HepG2 (cell line): ENCODE data around the gene GPR183. TPM values are rescaled to one million over a fixed set of nuclear protein-coding genes. Genes with fewer than 3 reads are reported as not detected.

Experiments used
- ATAC-seq: fragments of 200-7000 bp; cut with Tn5 transposase; 3 replicates; pipeline ENCODE4 v1.9.1; 2020; ENCODE audit warnings: mild to moderate bottlenecking, moderate library complexity
- BruUV-seq: library from RNA; stranded (reverse); fragments of 400-500 nt; replicated peaks from 2 replicates; lab custom pipeline; 2021; lab: Mats Ljungman, UMichigan
- CTCF ChIA-PET: fragments of 300-600 bp; formaldehyde crosslinking; extraction: SDS; loops from one replicate; lab custom pipeline; 2021; ENCODE audit warnings: low total read pairs, inconsistent platforms, low intra/inter-chr PET ratio; lab: Yijun Ruan, JAX
- POLR2A ChIA-PET: fragments of 350-600 bp; sonication (Branson Sonifier 250); formaldehyde crosslinking; loops from one replicate; lab custom pipeline; 2020; ENCODE audit warnings: antibody characterized with exemption, inconsistent platforms; lab: Yijun Ruan, JAX
- DNase-seq: peaks from one replicate; pipeline ENCODE4 v3.0.0-alpha.2; 2015; ENCODE audit warnings: low spot score
- FAIRE-seq: peaks from 3 replicates; lab custom pipeline; 2011; peaks lifted over from hg19 to GRCh38; lab: Jason Lieb, UNC
- H2AFZ ChIP-seq: one replicate; pipeline ENCODE4 v1.6.1; 2011; ENCODE audit warnings: low read length, inconsistent platforms
- H3K27ac ChIP-seq: fragments of 300-600 bp; 3 replicates; pipeline ENCODE4 v1.8.0; 2011; ENCODE audit warnings: mixed run types, mild to moderate bottlenecking, mixed read lengths, low read length, inconsistent platforms; ENCODE audit not compliant: insufficient read depth; ENCODE audit errors: extremely low read length
- H3K27me3 ChIP-seq, 2 experiments: fragments of 200-600 bp in 1 of 2; 2 replicates in 1 of 2; 3 replicates in 1 of 2; pipeline versions ENCODE4 v1.6.0 to v1.8.0; 2011; ENCODE audit warnings: low read length in 2 of 2, mild to moderate bottlenecking in 2 of 2, moderate library complexity in 2 of 2, inconsistent platforms in 1 of 2; ENCODE audit not compliant: insufficient read depth in 2 of 2, control insufficient read depth in 1 of 2
- H3K36me3 ChIP-seq, 2 experiments: fragments of 200-600 bp in 1 of 2; replicated peaks in 1 of 2; 2 replicates in 1 of 2; 3 replicates in 1 of 2; pipeline versions ENCODE4 v1.5.1 to v1.8.0; 2011; ENCODE audit warnings: low read length in 2 of 2, inconsistent platforms in 1 of 2; ENCODE audit not compliant: insufficient read depth in 2 of 2, control insufficient read depth in 1 of 2
- H3K4me1 ChIP-seq: 2 replicates; pipeline ENCODE4 v1.5.1; 2012; ENCODE audit warnings: low read length, inconsistent platforms; ENCODE audit not compliant: insufficient read depth
- H3K4me2 ChIP-seq: 2 replicates; pipeline ENCODE4 v1.6.0; 2011; ENCODE audit warnings: low read depth, low read length, inconsistent platforms
- H3K4me3 ChIP-seq, 3 experiments: fragments of 200-600 bp in 1 of 3; sonication (generic), shearing (Covaris generic) in 1 of 3; replicated peaks in 1 of 3; 2 replicates each; pipeline ENCODE4 v1.5.1; 2011 to 2016; ENCODE audit warnings: low read length in 3 of 3, inconsistent platforms in 2 of 3, low read depth in 2 of 3, mild to moderate bottlenecking in 2 of 3, control low read depth in 1 of 3, mixed read lengths in 1 of 3; ENCODE audit not compliant: insufficient read depth in 1 of 3
- H3K79me2 ChIP-seq: one replicate; pipeline ENCODE4 v1.6.1; 2011; ENCODE audit warnings: low read length, inconsistent platforms; ENCODE audit not compliant: insufficient read depth
- H3K9ac ChIP-seq: 2 replicates; pipeline ENCODE4 v1.6.0; 2011; ENCODE audit warnings: mild to moderate bottlenecking, low read depth, low read length, inconsistent platforms; ENCODE audit not compliant: insufficient read depth
- H3K9me3 ChIP-seq: 2 replicates; pipeline ENCODE4 v1.5.1; 2012; ENCODE audit warnings: mild to moderate bottlenecking, low read length
- H4K20me1 ChIP-seq: 2 replicates; pipeline ENCODE4 v1.6.0; 2011; ENCODE audit warnings: inconsistent platforms, mild to moderate bottlenecking, low read length, moderate library complexity; ENCODE audit not compliant: insufficient read depth
- CCDC6 ChIP-seq: sonication (generic); formaldehyde crosslinking; IDR thresholded peaks from 2 replicates; pipeline ENCODE4 v1.8.1; 2022; ENCODE audit warnings: mild to moderate bottlenecking, missing genetic modification reagents, moderate library complexity
- CEBPB ChIP-seq: IDR thresholded peaks from 2 replicates; pipeline ENCODE4 v1.6.1; 2011; ENCODE audit warnings: low read depth, low read length, improper control_type of control experiment, borderline replicate concordance
- E2F1 ChIP-seq: sonication (generic); formaldehyde crosslinking; IDR thresholded peaks from 2 replicates; pipeline ENCODE4 v1.5.0; 2020; ENCODE audit warnings: missing genetic modification reagents
- EED ChIP-seq: sonication (generic); formaldehyde crosslinking; IDR thresholded peaks from 2 replicates; pipeline ENCODE4 v1.5.0; 2020; ENCODE audit warnings: mild to moderate bottlenecking, missing genetic modification reagents
- HNF1B ChIP-seq: sonication (generic); formaldehyde crosslinking; IDR thresholded peaks from 2 replicates; pipeline ENCODE4 v1.5.1; 2020; ENCODE audit warnings: mild to moderate bottlenecking, moderate library complexity, missing genetic modification reagents
- IRX3 ChIP-seq: sonication (generic); formaldehyde crosslinking; IDR thresholded peaks from 2 replicates; pipeline ENCODE4 v1.8.1; 2023; ENCODE audit warnings: mild to moderate bottlenecking, low read depth, missing genetic modification reagents, borderline replicate concordance
- KLF16 ChIP-seq, 2 experiments: sonication (generic) in 1 of 2; formaldehyde crosslinking in 1 of 2; IDR thresholded peaks; 2 replicates each; pipeline versions ENCODE4 v1.6.1 to v1.8.0; 2016 to 2023; ENCODE audit warnings: missing genetic modification reagents in 2 of 2, missing compliant biosample characterization in 1 of 2
- MAFK ChIP-seq, 2 experiments: IDR thresholded peaks in 1 of 2; conservative IDR thresholded peaks in 1 of 2; 2 replicates each; pipeline ENCODE4 v1.6.1; 2011; ENCODE audit warnings: improper control_type of control experiment in 2 of 2, low read length in 2 of 2
- MED1 ChIP-seq: sonication (generic); formaldehyde crosslinking; IDR thresholded peaks from 2 replicates; pipeline ENCODE4 v1.4.0; 2020; ENCODE audit warnings: missing genetic modification reagents
- NFE2L2 ChIP-seq: fragments of 150-350 bp; IDR thresholded peaks from 2 replicates; pipeline ENCODE4 v1.6.1; 2014; ENCODE audit warnings: low read length
- RCOR2 ChIP-seq: IDR thresholded peaks from 2 replicates; pipeline ENCODE4 v1.6.1; 2016; ENCODE audit warnings: missing biosample characterization, missing genetic modification reagents
- REXO4 ChIP-seq: sonication (generic); formaldehyde crosslinking; IDR thresholded peaks from 2 replicates; pipeline ENCODE4 v1.8.0; 2022; ENCODE audit warnings: missing genetic modification reagents, mild to moderate bottlenecking, borderline replicate concordance
- SCMH1 ChIP-seq: sonication (generic); formaldehyde crosslinking; IDR thresholded peaks from 2 replicates; pipeline ENCODE4 v1.9.0; 2021; ENCODE audit warnings: missing genetic modification reagents, mild to moderate bottlenecking, borderline replicate concordance
- SOX5 ChIP-seq: IDR thresholded peaks from 2 replicates; pipeline ENCODE4 v1.6.1; 2016; ENCODE audit warnings: borderline replicate concordance
- TEAD2 ChIP-seq: sonication (generic); formaldehyde crosslinking; IDR thresholded peaks from 2 replicates; pipeline ENCODE4 v1.9.0; 2021; ENCODE audit warnings: missing genetic modification reagents
- ZNF670 ChIP-seq: sonication (generic); formaldehyde crosslinking; IDR thresholded peaks from 2 replicates; pipeline ENCODE4 v1.8.0; 2022; ENCODE audit warnings: mild to moderate bottlenecking, missing genetic modification reagents, borderline replicate concordance
- WGBS: methylation state at CpG from one replicate; pipeline ENCODE4 v1.1.6; 2017; ENCODE audit warnings: low lambda C conversion rate; 5-methylcytosine and 5-hydroxymethylcytosine counted together
- in situ Hi-C: cut with HindIII; loops from 2 replicates; pipeline ENCODE4 v1.10.0; 2017; ENCODE audit warnings: low pct_unique_long_range_greater_than_20kb; ENCODE audit not compliant: extremely low pct_ligation_motif_present
- intact Hi-C: fragments of 100-400 bp; cut with micrococcal nuclease; formaldehyde crosslinking; loops from one replicate; pipeline ENCODE4 v1.10.0; 2022; ENCODE audit not compliant: unreplicated experiment
- polyA plus RNA-seq, 8 experiments: library from polyadenylated mRNA; depleted of rRNA in 3 of 8; stranded (reverse) in 7 of 8; unstranded in 1 of 8; fragments of >200 nt; fragmentation: Illumina TruSeq in 4 of 8; extraction: Trizol in 4 of 8; gene quantifications; 2 replicates each; pipeline versions ENCODE4 v1.2.1 to v1.2.3, GENCODE V29; 2011 to 2016; ENCODE audit warnings: low read depth in 4 of 8, missing spikeins in 1 of 8, mixed read lengths in 1 of 8; ENCODE audit not compliant: insufficient read depth in 1 of 8
- total RNA-seq, 5 experiments: library from RNA; depleted of rRNA; stranded (reverse); fragments of >200 nt; fragmentation: Illumina TruSeq; extraction: Trizol; gene quantifications; 2 replicates each; pipeline ENCODE4 v1.2.3, GENCODE V29; 2016; ENCODE audit warnings: low read depth in 1 of 5

The GPR183 gene
- total and polyA plus RNA-seq, 2 of the 13 experiments (the other 11 are each of a cell fraction or from before 2014, with no cell fraction given) = not detected

GRCh38 chr13:99298056-99298455 lies 9.1 kb downstream of the GPR183 start:
- CTCF ChIA-PET = no interaction called here
- H3K79me2 ChIP-seq = no peaks in the 10 kb centered on the region
- no peak for TF ChIP-seq SCMH1
- peak; percentile 4 to 15; a peak in 1 of 4 replicates for TF ChIP-seq MAFK (conservative IDR thresholded peaks at IDR 0.05 in 1 of 2, IDR thresholded peaks at IDR 0.05 in 1 of 2; ENCODE audit: low read length in 2 of 2)
- TF ChIP-seq ZNF670 (CRISPR knock-in tag) = no peak
- TF ChIP-seq EED (CRISPR knock-in tag) = no peak
- TF ChIP-seq, all 625 proteins: peak for 1
- H3K27ac ChIP-seq = no peak overlapping the region
- intact Hi-C loops = no loop called here
- in situ Hi-C loops = no loop called here
- FAIRE-seq = no peak
- H2AFZ ChIP-seq = no peak overlapping the region
- H3K4me1 ChIP-seq = no peaks in the 10 kb centered on the region
- H3K9ac ChIP-seq = no peak overlapping the region
- WGBS = 98% methylated on average over 2 of the region's 2 CpGs
- no peak overlapping the region for H3K4me3 ChIP-seq
- no peak for DNase-seq
- no peaks in the 10 kb centered on the region for H4K20me1 ChIP-seq
- no peak overlapping the region for H3K4me2 ChIP-seq
- no TSS peak for BruUV-seq
- ATAC-seq = no peak
- no peaks in the 10 kb centered on the region for H3K9me3 ChIP-seq
- POLR2A ChIA-PET = no interaction called here
- peaks cover 3 to 9% of the 10 kb centered on the region in 2 experiments; a peak in 3 of 5 replicates for H3K36me3 ChIP-seq
- no peaks in the 10 kb centered on the region for H3K27me3 ChIP-seq

- no TSS peak for BruUV-seq
- H3K27ac ChIP-seq = no peak overlapping the region
- no peak overlapping the region for H3K4me3 ChIP-seq
- in situ Hi-C loops = no loop called here
- no peaks in the 10 kb centered on the region for H3K4me1 ChIP-seq
- intact Hi-C loops = no loop called here
- TF ChIP-seq KLF16 (CRISPR knock-in tag; IDR thresholded peaks at IDR 0.05) (no peak), RCOR2 (no peak), MED1 (CRISPR knock-in tag) (no peak), SOX5 (CRISPR knock-in tag) (no peak), REXO4 (no peak), E2F1 (CRISPR knock-in tag) (no peak), CCDC6 (no peak), HNF1B (CRISPR knock-in tag) (no peak), CEBPB (no peak), NFE2L2 (no peak), TEAD2 (no peak), IRX3 (CRISPR knock-in tag) (no peak)
- H2AFZ ChIP-seq = no peak overlapping the region
- FAIRE-seq (no peak), ATAC-seq (no peak), DNase-seq (no peak)
- H4K20me1 ChIP-seq = no peaks in the 10 kb centered on the region
- H3K79me2 ChIP-seq = no peaks in the 10 kb centered on the region
- no peaks in the 10 kb centered on the region for H3K27me3 ChIP-seq
- CTCF ChIA-PET = no interaction called here
- H3K9ac ChIP-seq = no peak overlapping the region
- peaks cover 3 to 7% of the 10 kb centered on the region in 2 experiments; a peak in 3 of 5 replicates for H3K36me3 ChIP-seq
- no peaks in the 10 kb centered on the region for H3K9me3 ChIP-seq
- H3K4me2 ChIP-seq = no peak overlapping the region
- POLR2A ChIA-PET = no interaction called here
Observed at GRCh38 chr13:99297331-99297730, 9.9 kb downstream of the GPR183 start.
